Nephron progenitor cell (in vitro differentiated cells): ENCODE data around the gene CX3CL1.

Experiments
- DNase-seq: peaks from one replicate; pipeline ENCODE4 v3.0.0; 2021
- H3K27ac Mint-ChIP-seq: 2 replicates; pipeline ENCODE4 v1.8.0; 2021; ENCODE audit warnings: mild to moderate bottlenecking, moderate library complexity, mixed read lengths
- H3K27me3 Mint-ChIP-seq: 2 replicates; pipeline ENCODE4 v1.8.0; 2021; ENCODE audit warnings: mild to moderate bottlenecking, low read depth, mixed read lengths; ENCODE audit not compliant: poor library complexity
- H3K36me3 Mint-ChIP-seq: 2 replicates; pipeline ENCODE4 v1.8.0; 2021; ENCODE audit warnings: low read depth, mixed read lengths
- H3K4me1 Mint-ChIP-seq: 2 replicates; pipeline ENCODE4 v1.8.0; 2021; ENCODE audit warnings: mixed read lengths
- H3K4me3 Mint-ChIP-seq: 2 replicates; pipeline ENCODE4 v1.8.0; 2021; ENCODE audit warnings: mild to moderate bottlenecking, moderate library complexity, mixed read lengths
- H3K9me3 Mint-ChIP-seq: 2 replicates; pipeline ENCODE4 v1.8.0; 2021; ENCODE audit warnings: mild to moderate bottlenecking, moderate library complexity, mixed read lengths
- TF ChIP-seq, protein P1 (sequence below): fragments of 200-600 bp; sonication (generic); IDR thresholded peaks from 2 replicates; pipeline ENCODE4 v1.5.0; 2021; ENCODE audit warnings: antibody characterized with exemption

The CX3CL1 gene

DNA sequence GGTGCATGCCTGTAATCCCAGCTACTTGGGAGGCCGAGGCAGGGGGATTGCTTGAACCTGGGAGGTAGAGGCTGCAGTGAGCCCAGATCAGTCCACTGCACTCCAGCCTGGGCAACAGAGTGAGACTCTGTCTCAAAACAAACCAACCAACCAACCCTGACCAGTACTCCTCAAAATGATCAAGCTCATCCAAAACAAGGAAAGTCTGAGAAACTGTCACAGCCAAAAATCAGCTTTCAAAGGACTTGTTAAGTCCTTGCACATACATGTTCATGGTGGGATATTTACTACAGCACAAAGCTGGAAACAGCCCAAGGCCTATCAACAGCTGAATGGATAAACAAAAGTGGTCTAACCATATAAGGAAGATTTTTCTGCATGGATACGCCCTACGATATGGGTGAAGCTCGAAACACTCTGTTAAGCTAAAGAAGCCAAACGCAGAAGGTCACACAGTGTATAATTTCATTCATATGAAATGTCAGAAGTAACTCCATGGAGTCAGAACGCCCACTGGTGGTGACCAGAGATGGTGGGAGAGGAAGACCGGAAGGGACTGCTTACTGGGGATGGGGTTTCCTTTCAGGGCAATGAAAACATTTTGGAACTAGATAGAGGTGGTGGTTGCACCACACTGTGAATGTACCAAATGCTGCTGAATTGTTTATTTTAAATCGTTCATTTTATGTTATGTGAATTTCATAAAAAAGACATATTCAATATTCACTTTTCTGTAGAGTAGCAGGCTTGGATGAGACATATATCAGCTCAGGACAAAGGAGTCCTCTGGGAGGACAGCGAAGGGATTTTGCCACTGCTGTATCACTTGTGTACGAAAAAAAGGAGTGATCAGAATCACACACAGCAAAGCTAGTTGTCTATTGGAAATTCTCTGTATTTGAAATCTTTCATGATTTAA lies 50.0 kb downstream of the CX3CL1 start:
- Mint-ChIP-seq H3K4me1 (peaks cover 34% of the 10 kb centered on the region), H3K36me3 (peaks cover 4% of the 10 kb centered on the region), H3K9me3 (no peaks in the 10 kb centered on the region), H3K27ac (peak overlapping the region; percentile 44), H3K27me3 (peaks cover 4% of the 10 kb centered on the region), H3K4me3 (no peak overlapping the region)
- DNase-seq, result peak; percentile 39
- TF ChIP-seq, protein P1, sequence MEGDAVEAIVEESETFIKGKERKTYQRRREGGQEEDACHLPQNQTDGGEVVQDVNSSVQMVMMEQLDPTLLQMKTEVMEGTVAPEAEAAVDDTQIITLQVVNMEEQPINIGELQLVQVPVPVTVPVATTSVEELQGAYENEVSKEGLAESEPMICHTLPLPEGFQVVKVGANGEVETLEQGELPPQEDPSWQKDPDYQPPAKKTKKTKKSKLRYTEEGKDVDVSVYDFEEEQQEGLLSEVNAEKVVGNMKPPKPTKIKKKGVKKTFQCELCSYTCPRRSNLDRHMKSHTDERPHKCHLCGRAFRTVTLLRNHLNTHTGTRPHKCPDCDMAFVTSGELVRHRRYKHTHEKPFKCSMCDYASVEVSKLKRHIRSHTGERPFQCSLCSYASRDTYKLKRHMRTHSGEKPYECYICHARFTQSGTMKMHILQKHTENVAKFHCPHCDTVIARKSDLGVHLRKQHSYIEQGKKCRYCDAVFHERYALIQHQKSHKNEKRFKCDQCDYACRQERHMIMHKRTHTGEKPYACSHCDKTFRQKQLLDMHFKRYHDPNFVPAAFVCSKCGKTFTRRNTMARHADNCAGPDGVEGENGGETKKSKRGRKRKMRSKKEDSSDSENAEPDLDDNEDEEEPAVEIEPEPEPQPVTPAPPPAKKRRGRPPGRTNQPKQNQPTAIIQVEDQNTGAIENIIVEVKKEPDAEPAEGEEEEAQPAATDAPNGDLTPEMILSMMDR, result peak; percentile 49

DNA sequence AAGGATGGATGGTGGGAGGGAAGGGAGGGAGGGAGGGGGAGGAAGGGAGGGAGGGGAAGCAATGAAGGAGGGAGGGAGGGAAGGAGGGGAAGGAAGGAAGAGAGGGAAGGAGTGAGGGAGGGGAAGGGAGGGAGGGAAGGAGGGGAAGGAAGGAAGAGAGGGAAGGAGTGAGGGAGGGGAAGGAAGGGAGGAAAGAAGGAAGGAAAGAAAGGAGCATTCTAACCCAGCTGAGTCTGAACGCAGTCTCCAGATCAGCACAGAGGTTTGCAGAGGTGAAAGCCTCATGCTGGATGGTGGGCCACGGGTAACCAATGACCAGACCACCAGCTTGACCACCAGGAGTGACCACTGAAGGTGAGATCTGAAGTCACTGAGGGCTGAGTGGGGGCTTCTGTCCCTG lies 50.9 kb downstream of the CX3CL1 start:
- no peak for DNase-seq
- H3K27me3 Mint-ChIP-seq, result peaks cover 4% of the 10 kb centered on the region
- H3K4me1 Mint-ChIP-seq, result peaks cover 26% of the 10 kb centered on the region
- H3K36me3 Mint-ChIP-seq, result peaks cover 12% of the 10 kb centered on the region
- TF ChIP-seq, protein P1, result no peak
- H3K9me3 Mint-ChIP-seq, result no peaks in the 10 kb centered on the region
- no peak overlapping the region for H3K27ac Mint-ChIP-seq
- no peak overlapping the region for H3K4me3 Mint-ChIP-seq

DNA sequence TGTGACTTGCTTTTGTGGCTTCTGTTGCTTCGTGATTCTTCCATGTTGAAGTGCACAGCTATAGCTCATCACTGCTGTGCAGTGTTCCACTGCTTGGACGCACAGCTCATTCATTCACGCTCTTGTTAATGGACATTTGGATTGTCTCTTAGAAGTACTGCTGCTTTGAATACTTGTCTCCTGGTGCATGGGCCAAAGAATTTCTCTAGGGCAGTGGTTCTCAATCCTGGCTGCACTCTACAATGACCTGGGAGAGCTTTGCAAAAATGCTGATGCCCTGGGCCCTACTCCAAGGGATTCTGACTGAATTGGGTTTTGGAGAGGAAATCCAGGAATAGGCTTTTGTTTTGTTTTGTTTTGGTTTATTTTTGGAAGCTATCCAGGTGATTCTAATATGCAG lies 52.3 kb downstream of the CX3CL1 start:
- Mint-ChIP-seq H3K27ac (no peak overlapping the region), H3K4me3 (no peak overlapping the region), H3K9me3 (no peaks in the 10 kb centered on the region), H3K4me1 (peaks cover 11% of the 10 kb centered on the region), H3K36me3 (peaks cover 24% of the 10 kb centered on the region), H3K27me3 (peaks cover 4% of the 10 kb centered on the region)
- DNase-seq, result no peak
- TF ChIP-seq, protein P1, result no peak

DNA sequence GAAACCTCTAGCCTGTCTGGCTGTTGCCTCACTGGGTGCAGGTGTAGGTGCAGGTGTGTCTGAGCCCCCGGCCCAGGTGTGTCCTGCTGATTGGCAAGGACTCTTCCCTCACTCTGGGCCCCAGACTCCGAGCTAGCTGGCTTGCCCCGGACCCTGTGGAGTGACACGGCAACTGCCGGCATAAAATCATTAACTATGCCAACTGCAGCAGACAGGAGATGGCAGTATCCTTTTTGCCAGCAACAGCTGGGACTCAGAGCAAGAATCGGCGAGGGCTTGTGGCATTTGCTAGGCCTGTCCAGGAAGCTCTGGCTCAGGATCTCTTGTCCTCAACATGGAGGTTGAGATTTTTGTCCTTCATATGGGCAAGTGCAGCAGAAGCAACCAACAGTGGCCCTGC lies 54.1 kb downstream of the CX3CL1 start:
- TF ChIP-seq, protein P1, result no peak
- DNase-seq, result no peak
- Mint-ChIP-seq H3K4me3 (no peak overlapping the region), H3K9me3 (no peaks in the 10 kb centered on the region), H3K36me3 (peaks cover 41% of the 10 kb centered on the region), H3K27me3 (no peaks in the 10 kb centered on the region), H3K4me1 (peaks cover 7% of the 10 kb centered on the region), H3K27ac (no peak overlapping the region)

DNA sequence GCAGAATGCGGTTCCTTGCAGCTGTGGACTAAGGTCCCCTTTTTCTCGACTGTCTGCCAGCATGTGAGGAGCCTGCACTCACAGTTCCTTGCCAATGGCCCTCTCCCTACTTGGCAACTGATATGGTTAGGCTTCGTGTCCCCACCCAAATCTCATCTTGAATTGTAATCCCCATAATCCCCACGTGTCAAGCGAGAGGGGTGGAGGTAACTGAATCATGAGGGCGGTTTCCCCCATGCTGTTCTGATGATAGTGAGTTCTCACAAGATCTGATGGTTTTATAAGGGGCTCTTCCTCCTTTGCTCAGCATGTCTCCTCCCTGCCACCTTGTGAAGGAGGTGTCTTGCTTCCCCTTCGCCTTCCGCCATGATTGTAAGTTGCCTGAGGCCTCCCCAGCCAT lies 55.0 kb downstream of the CX3CL1 start:
- Mint-ChIP-seq H3K36me3 (peaks cover 48% of the 10 kb centered on the region), H3K4me1 (peaks cover 4% of the 10 kb centered on the region), H3K27ac (peak overlapping the region; percentile 68), H3K27me3 (no peaks in the 10 kb centered on the region), H3K9me3 (no peaks in the 10 kb centered on the region), H3K4me3 (no peak overlapping the region)
- TF ChIP-seq, protein P1, result no peak
- DNase-seq, result no peak

DNA sequence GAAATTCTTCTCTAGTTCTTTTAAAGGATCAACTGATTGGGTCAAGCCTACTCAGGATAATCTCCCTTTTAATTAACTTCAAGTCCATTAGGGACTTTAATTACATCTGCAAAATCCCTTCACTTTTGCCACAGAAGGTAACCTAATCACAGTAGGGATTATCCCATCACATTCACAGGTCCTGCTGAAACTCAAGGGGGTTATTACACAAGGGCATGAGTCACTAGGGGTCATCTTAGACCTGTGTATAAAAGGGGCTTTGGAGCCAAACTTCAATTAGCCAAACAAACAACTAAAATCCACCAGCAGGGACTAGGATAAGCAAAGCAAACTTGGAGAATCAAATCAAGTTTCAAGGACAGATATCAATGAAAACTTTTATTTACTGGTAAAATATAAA lies 55.5 kb downstream of the CX3CL1 start:
- DNase-seq, result no peak
- peaks cover 53% of the 10 kb centered on the region for H3K36me3 Mint-ChIP-seq
- no peak overlapping the region for H3K27ac Mint-ChIP-seq
- no peaks in the 10 kb centered on the region for H3K27me3 Mint-ChIP-seq
- H3K4me1 Mint-ChIP-seq, result no peaks in the 10 kb centered on the region
- TF ChIP-seq, protein P1, result no peak
- H3K4me3 Mint-ChIP-seq, result no peak overlapping the region
- no peaks in the 10 kb centered on the region for H3K9me3 Mint-ChIP-seq
